K562 (cell line): ENCODE measurements around the gene PCDHGB1. TPM values are rescaled to one million over a fixed set of nuclear protein-coding genes. Genes with fewer than 3 reads are reported as not detected.

Experiments
- ATAC-seq: fragments of 200-7000 bp; cut with Tn5 transposase; 3 replicates; pipeline ENCODE4 v1.9.1; 2020; ENCODE audit warnings: moderate library complexity
- BruUV-seq: library from RNA; stranded (reverse); fragments of 400-500 nt; replicated peaks from 2 replicates; lab custom pipeline; 2021; lab: Mats Ljungman, UMichigan
- CTCF ChIA-PET: fragments of 300-600 bp; formaldehyde crosslinking; extraction: SDS; loops from one replicate; lab custom pipeline; 2021; ENCODE audit warnings: low intra/inter-chr PET ratio; lab: Yijun Ruan, JAX
- POLR2A ChIA-PET: fragments of 300-600, 350-650 bp; sonication (Branson Sonifier 250); formaldehyde crosslinking; extraction: SDS; loops from one replicate; lab custom pipeline; 2021; ENCODE audit warnings: antibody characterized with exemption, inconsistent platforms; lab: Yijun Ruan, JAX
- DNase-seq, 4 experiments: peaks; one replicate each; pipeline versions ENCODE4 v3.0.0 to v3.0.0-alpha.2; 2011 to 2018; ENCODE audit warnings: low spot score in 3 of 4, mixed read lengths in 3 of 4; ENCODE audit errors: extremely low read depth in 1 of 4
- FAIRE-seq: peaks from 2 replicates; lab custom pipeline; 2011; peaks lifted over from hg19 to GRCh38; lab: Jason Lieb, UNC
- H2AFZ ChIP-seq: 2 replicates; pipeline ENCODE4 v1.6.0; 2011; ENCODE audit warnings: low read depth, low read length, control low read depth, inconsistent platforms
- H3K27ac ChIP-seq: fragments of 200-600 bp; 3 replicates; pipeline ENCODE4 v1.8.0; 2011; ENCODE audit warnings: low read depth, mild to moderate bottlenecking, control low read depth, inconsistent platforms, low read length, moderate library complexity, mixed read lengths; ENCODE audit errors: extremely low read depth
- H3K27me3 ChIP-seq, 2 experiments: fragments of 300-600 bp in 1 of 2; 2 replicates in 1 of 2; 3 replicates in 1 of 2; pipeline versions ENCODE4 v1.6.0 to v1.8.0; 2011; ENCODE audit warnings: inconsistent platforms in 2 of 2, low read length in 2 of 2, mild to moderate bottlenecking in 1 of 2, mixed read lengths in 1 of 2, moderate library complexity in 1 of 2; ENCODE audit not compliant: control insufficient read depth in 2 of 2, insufficient read depth in 2 of 2
- H3K36me3 ChIP-seq: fragments of 300-600 bp; 3 replicates; pipeline ENCODE4 v1.8.0; 2011; ENCODE audit warnings: mild to moderate bottlenecking, low read length, inconsistent platforms; ENCODE audit not compliant: control insufficient read depth, insufficient read depth
- H3K4me1 ChIP-seq, 2 experiments: fragments of 200-600 bp in 1 of 2; replicated peaks in 1 of 2; 2 replicates in 1 of 2; 3 replicates in 1 of 2; pipeline versions ENCODE4 v1.5.1 to v1.8.0; 2011; ENCODE audit warnings: inconsistent platforms in 2 of 2, low read length in 2 of 2, mild to moderate bottlenecking in 1 of 2, mixed read lengths in 1 of 2, moderate library complexity in 1 of 2; ENCODE audit not compliant: control insufficient read depth in 2 of 2, insufficient read depth in 2 of 2
- H3K4me2 ChIP-seq: 2 replicates; pipeline ENCODE4 v1.6.1; 2011; ENCODE audit warnings: low read length, control low read depth, inconsistent platforms, mixed read lengths; ENCODE audit not compliant: insufficient read depth
- H3K4me3 ChIP-seq: fragments of 200-600 bp; sonication (generic), shearing (Covaris generic); 2 replicates; pipeline ENCODE4 v1.5.1; 2016; ENCODE audit warnings: control low read depth, inconsistent platforms
- H3K79me2 ChIP-seq: fragments of 200-600 bp; 3 replicates; pipeline ENCODE4 v1.8.0; 2011; ENCODE audit warnings: low read length, inconsistent platforms; ENCODE audit not compliant: control insufficient read depth, insufficient read depth
- H3K9ac ChIP-seq, 2 experiments: 2 replicates each; pipeline versions ENCODE4 v1.6.0 to v1.6.1; 2011; ENCODE audit warnings: low read depth in 2 of 2, low read length in 2 of 2, control low read depth in 1 of 2, inconsistent platforms in 1 of 2, mild to moderate bottlenecking in 1 of 2, mixed read lengths in 1 of 2; ENCODE audit not compliant: insufficient read depth in 1 of 2
- H3K9me1 ChIP-seq: one replicate; pipeline ENCODE4 v1.6.0; 2011; ENCODE audit warnings: inconsistent platforms, mild to moderate bottlenecking, low read length, moderate library complexity; ENCODE audit not compliant: control insufficient read depth, insufficient read depth
- H3K9me3 ChIP-seq: replicated peaks from 2 replicates; pipeline ENCODE4 v1.5.1; 2011; ENCODE audit warnings: low read depth, low read length, inconsistent platforms; ENCODE audit not compliant: control insufficient read depth, insufficient read depth
- H4K20me1 ChIP-seq: replicated peaks from 2 replicates; pipeline ENCODE4 v1.6.1; 2011; ENCODE audit warnings: low read length, inconsistent platforms, mixed read lengths; ENCODE audit not compliant: control insufficient read depth, insufficient read depth
- FOXA3 ChIP-seq, 2 experiments: fragments of 450-650 bp in 1 of 2; sonication (generic) in 1 of 2; formaldehyde crosslinking; IDR thresholded peaks in 1 of 2; conservative IDR thresholded peaks in 1 of 2; 2 replicates each; pipeline versions ENCODE4 v1.4.0 to v1.8.0; 2020 to 2022; ENCODE audit warnings: mild to moderate bottlenecking in 2 of 2, missing genetic modification reagents in 1 of 2
- L3MBTL2 ChIP-seq: fragments of 450-650 bp; IDR thresholded peaks from 2 replicates; pipeline ENCODE4 v1.6.1; 2016; ENCODE audit warnings: mild to moderate bottlenecking, moderate library complexity
- MAFG ChIP-seq: fragments of 450-650 bp; conservative IDR thresholded peaks from 2 replicates; pipeline ENCODE4 v1.6.1; 2016; ENCODE audit warnings: missing genetic modification characterization, missing compliant biosample characterization
- MCM2 ChIP-seq: fragments of 450-650 bp; IDR thresholded peaks from 2 replicates; pipeline ENCODE4 v1.6.1; 2017; ENCODE audit warnings: low read depth, mild to moderate bottlenecking
- PKNOX1 ChIP-seq: fragments of 450-650 bp; IDR thresholded peaks from 2 replicates; pipeline ENCODE4 v1.6.1; 2016
- SIN3B ChIP-seq: fragments of 450-650 bp; IDR thresholded peaks from 2 replicates; pipeline ENCODE4 v1.6.1; 2017; ENCODE audit warnings: low read depth, mild to moderate bottlenecking, moderate library complexity
- TAF15 ChIP-seq: fragments of 200-400 bp; formaldehyde crosslinking; IDR thresholded peaks from 2 replicates; pipeline ENCODE4 v1.6.1; 2017; ENCODE audit warnings: mild to moderate bottlenecking, low read depth, low read length, moderate library complexity
- ZBED1 ChIP-seq: IDR thresholded peaks from 2 replicates; pipeline ENCODE4 v1.6.1; 2014
- ZEB2 ChIP-seq: fragments of 450-650 bp; IDR thresholded peaks from 2 replicates; pipeline ENCODE4 v1.6.1; 2016
- ZNF699 ChIP-seq: fragments of 250-450 bp; sonication (Bioruptor Pico); IDR thresholded peaks from 2 replicates; pipeline ENCODE4 v1.8.0; 2021; ENCODE audit warnings: mild to moderate bottlenecking, moderate library complexity; ENCODE audit not compliant: insufficient replicate concordance
- WGBS: fragments of 100-300 bp; shearing (Covaris generic); methylation state at CpG from one replicate; pipeline ENCODE4 v1.1.6; 2016; ENCODE audit warnings: low coverage, mixed read lengths; ENCODE audit not compliant: insufficient coverage; ENCODE audit errors: missing lambda C conversion rate; 5-methylcytosine and 5-hydroxymethylcytosine counted together
- in situ Hi-C: fragments of 300-500 bp; cut with MboI; formaldehyde crosslinking; loops from 4 replicates; pipeline ENCODE4 v1.15.0; 2018; ENCODE audit warnings: inconsistent platforms, mixed read lengths
- intact Hi-C: fragments of 100-400 bp; cut with micrococcal nuclease; formaldehyde crosslinking; loops from 2 replicates; pipeline ENCODE4 v1.14.2; 2022
- polyA plus RNA-seq, 8 experiments: library from polyadenylated mRNA; depleted of rRNA in 4 of 8; stranded (reverse) in 5 of 8; unstranded in 3 of 8; fragments of >200 nt; fragmentation: Nextera tagmentation in 2 of 8; fragmentation: Illumina TruSeq in 1 of 8; extraction: Ambion mirVana in 2 of 8; extraction: Trizol in 1 of 8; gene quantifications; 2 replicates each; pipeline versions ENCODE4 v1.2.1 to v1.2.3, GENCODE V29; 2011 to 2014; ENCODE audit warnings: inconsistent platforms in 1 of 8, missing spikeins in 1 of 8
- total RNA-seq, 7 experiments: library from RNA; depleted of rRNA in 6 of 7; stranded (reverse); fragments of >200 nt in 6 of 7; fragmentation: Illumina TruSeq in 2 of 7; extraction: Trizol in 2 of 7; gene quantifications; 2 replicates each; pipeline versions ENCODE4 v1.2.1 to v1.2.3, GENCODE V29; 2011 to 2021; ENCODE audit warnings: low replicate concordance in 1 of 7
- TF ChIP-seq, protein P1 (sequence below): sonication (generic); formaldehyde crosslinking; IDR thresholded peaks from 2 replicates; pipeline ENCODE4 v1.5.0; 2020; ENCODE audit warnings: missing genetic modification reagents

PCDHGB1 gene
- total and polyA plus RNA-seq, 9 of the 15 experiments (the other 6 are each of a cell fraction or from before 2014, with no cell fraction given) = 0.06 to 0.20 (median 0.07) TPM; not detected in 2

- intact Hi-C loops = no loop called here
- H3K9ac ChIP-seq = no peak overlapping the region
- ATAC-seq = no peak
- no peak overlapping the region; the same call in none of the 2 replicates for H3K4me2 ChIP-seq
- WGBS = 26% methylated on average over 24 of the region's 24 CpGs
- H3K9me1 ChIP-seq = no peaks in the 10 kb centered on the region
- in situ Hi-C loops = no loop called here
- no peaks in the 10 kb centered on the region for H3K36me3 ChIP-seq
- POLR2A ChIA-PET = interaction anchor here (1.0 to 1.5 kb wide), 3 partner anchors 9 to 163 kb away, joined by 3 to 5 read pairs (median 3); partner anchors contain the start of gene PCDHGA5
- no peak for TF ChIP-seq TAF15
- no peak for TF ChIP-seq ZNF699 (CRISPR knock-in tag)
- TF ChIP-seq MCM2 = no peak
- no peak for TF ChIP-seq MAFG (tag)
- TF ChIP-seq ZBED1 = no peak
- TF ChIP-seq SIN3B = no peak
- H3K27ac ChIP-seq = no peak overlapping the region
- H3K27me3 ChIP-seq = peaks cover 0 to 21% of the 10 kb centered on the region in 2 experiments; a peak in 2 of 5 replicates
- peaks cover 3 to 12% of the 10 kb centered on the region in 2 experiments; a peak in 3 of 5 replicates for H3K4me1 ChIP-seq
- H3K9me3 ChIP-seq = no peaks in the 10 kb centered on the region; the same call in 1 of the 2 replicates
- H4K20me1 ChIP-seq = no peaks in the 10 kb centered on the region
- H3K4me3 ChIP-seq = no peak overlapping the region
- CTCF ChIA-PET = no interaction called here
- no peak for FAIRE-seq
- H3K79me2 ChIP-seq = no peaks in the 10 kb centered on the region
- no TSS peak for BruUV-seq
- H2AFZ ChIP-seq = 0 out of 2 replicates have a peak overlapping the region, but pooled peaks have one; percentile 4
- no peak for DNase-seq
Observed at GRCh38 chr5:141355641-141356040, 5.7 kb downstream of the PCDHGB1 start.

- ChIA-PET CTCF (no interaction called here), POLR2A (interaction anchor here (1.5 kb wide), 1 partner anchor 8 kb away, joined by 3 read pairs; the partner anchor contains the start of gene PCDHGA5)
- Histone ChIP-seq H3K36me3 (no peaks in the 10 kb centered on the region), H3K4me3 (no peak overlapping the region), H3K9me3 (no peaks in the 10 kb centered on the region; the same call in 1 of the 2 replicates), H3K4me2 (no peak overlapping the region), H3K79me2 (no peaks in the 10 kb centered on the region), H4K20me1 (no peaks in the 10 kb centered on the region), H3K27ac (no peak overlapping the region), H3K4me1 (peaks cover 3 to 12% of the 10 kb centered on the region in 2 experiments; a peak in 3 of 5 replicates), H2AFZ (no peak overlapping the region), H3K9me1 (no peaks in the 10 kb centered on the region), H3K27me3 (peaks cover 0 to 19% of the 10 kb centered on the region in 2 experiments; a peak in 2 of 5 replicates), H3K9ac (no peak overlapping the region)
- intact Hi-C loops (no loop called here), in situ Hi-C loops (no loop called here)
- peak; percentile 19 for FAIRE-seq
- WGBS = 4% methylated on average over 5 of the region's 5 CpGs
- BruUV-seq = no TSS peak
- ATAC-seq = peak; percentile 28; the same call in 2 of the 3 replicates
- no peak for DNase-seq
- TF ChIP-seq L3MBTL2 (peak; percentile 58), MAFG (tag) (no peak; the same call in 1 of the 2 replicates), FOXA3 (CRISPR knock-in tag; conservative IDR thresholded peaks at IDR 0.05 in 1 of 2, IDR thresholded peaks at IDR 0.05 in 1 of 2) (peak in 1 of 2 experiments; percentile 71; a peak in 2 of 4 replicates), ZEB2 (no peak), PKNOX1 (0 out of 2 replicates have a peak, but pooled peaks have one; percentile 13)
- TF ChIP-seq, protein P1, sequence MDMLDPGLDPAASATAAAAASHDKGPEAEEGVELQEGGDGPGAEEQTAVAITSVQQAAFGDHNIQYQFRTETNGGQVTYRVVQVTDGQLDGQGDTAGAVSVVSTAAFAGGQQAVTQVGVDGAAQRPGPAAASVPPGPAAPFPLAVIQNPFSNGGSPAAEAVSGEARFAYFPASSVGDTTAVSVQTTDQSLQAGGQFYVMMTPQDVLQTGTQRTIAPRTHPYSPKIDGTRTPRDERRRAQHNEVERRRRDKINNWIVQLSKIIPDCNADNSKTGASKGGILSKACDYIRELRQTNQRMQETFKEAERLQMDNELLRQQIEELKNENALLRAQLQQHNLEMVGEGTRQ (CRISPR knock-in tag) = peak; percentile 16; the same call in 1 of the 2 replicates
Observed at GRCh38 chr5:141356133-141356532, 6.2 kb downstream of the PCDHGB1 start.
